K562 (cell line): ENCODE data around the gene IGF2R. TPM values are rescaled to one million over a fixed set of nuclear protein-coding genes. Genes with fewer than 3 reads are reported as not detected.

Experiments
- BRF2 ChIP-seq: IDR thresholded peaks from 3 replicates; pipeline ENCODE4 v1.6.1; 2011; ENCODE audit warnings: borderline replicate concordance, mild to moderate bottlenecking; ENCODE audit not compliant: insufficient read length, insufficient read depth
- CBFA2T3 ChIP-seq: fragments of 450-650 bp; IDR thresholded peaks from 2 replicates; pipeline ENCODE4 v1.6.1; 2017
- CSDE1 ChIP-seq, 2 experiments: fragments of 450-650 bp; IDR thresholded peaks; 2 replicates each; pipeline ENCODE4 v1.6.1; 2016; ENCODE audit warnings: mild to moderate bottlenecking in 1 of 2
- FUS ChIP-seq: fragments of 200-400 bp; formaldehyde crosslinking; optimal IDR thresholded peaks from 2 replicates; pipeline ENCODE3; 2017; ENCODE audit warnings: low read depth, low read length
- GMEB1 ChIP-seq: fragments of 250-450 bp; sonication (Bioruptor Pico); IDR thresholded peaks from 2 replicates; pipeline ENCODE4 v1.4.0; 2020; ENCODE audit warnings: mild to moderate bottlenecking
- HNRNPH1 ChIP-seq: fragments of 200-400 bp; formaldehyde crosslinking; optimal IDR thresholded peaks from 2 replicates; pipeline ENCODE3; 2017; ENCODE audit warnings: low read depth, mild to moderate bottlenecking, low read length, moderate library complexity
- MCM5 ChIP-seq: fragments of 450-650 bp; IDR thresholded peaks from 2 replicates; pipeline ENCODE4 v1.6.1; 2016; ENCODE audit warnings: low read depth
- MCM7 ChIP-seq, 2 experiments: fragments of 450-650 bp; IDR thresholded peaks; 2 replicates each; pipeline ENCODE4 v1.6.1; 2016 to 2018
- MYBL2 ChIP-seq, 2 experiments: fragments of 450-650 bp in 1 of 2; sonication (generic) in 1 of 2; formaldehyde crosslinking in 1 of 2; IDR thresholded peaks; 2 replicates each; pipeline versions ENCODE4 v1.6.1 to v1.8.1; 2017 to 2022; ENCODE audit warnings: borderline replicate concordance in 1 of 2, inconsistent platforms in 1 of 2, low read depth in 1 of 2, mild to moderate bottlenecking in 1 of 2, missing genetic modification reagents in 1 of 2, moderate library complexity in 1 of 2
- NELFE ChIP-seq: IDR thresholded peaks from 2 replicates; pipeline ENCODE4 v1.6.1; 2011; ENCODE audit warnings: mild to moderate bottlenecking; ENCODE audit not compliant: insufficient read depth, insufficient read length
- PHF21A ChIP-seq: fragments of 450-650 bp; IDR thresholded peaks from 2 replicates; pipeline ENCODE4 v1.6.1; 2017; ENCODE audit warnings: low read depth, borderline replicate concordance
- TCF7 ChIP-seq: sonication (generic); IDR thresholded peaks from 2 replicates; pipeline ENCODE4 v1.6.1; 2016; ENCODE audit warnings: antibody characterized with exemption, borderline replicate concordance
- YBX1 ChIP-seq: fragments of 450-650 bp; IDR thresholded peaks from 2 replicates; pipeline ENCODE4 v1.7.1; 2016; ENCODE audit warnings: mild to moderate bottlenecking
- ZNF551 ChIP-seq: fragments of 250-450 bp; sonication (Bioruptor Pico); IDR thresholded peaks from 2 replicates; pipeline ENCODE4 v1.5.0; 2021; ENCODE audit warnings: mild to moderate bottlenecking, moderate library complexity
- ZNF778 ChIP-seq: fragments of 450-650 bp; formaldehyde crosslinking; IDR thresholded peaks from 2 replicates; pipeline ENCODE4 v1.4.0; 2020; ENCODE audit warnings: mild to moderate bottlenecking, moderate library complexity
- polyA plus RNA-seq, 8 experiments: library from polyadenylated mRNA; depleted of rRNA in 4 of 8; stranded (reverse) in 5 of 8; unstranded in 3 of 8; fragments of >200 nt; fragmentation: Nextera tagmentation in 2 of 8; fragmentation: Illumina TruSeq in 1 of 8; extraction: Ambion mirVana in 2 of 8; extraction: Trizol in 1 of 8; gene quantifications; 2 replicates each; pipeline versions ENCODE4 v1.2.1 to v1.2.3, GENCODE V29; 2011 to 2014; ENCODE audit warnings: inconsistent platforms in 1 of 8, missing spikeins in 1 of 8
- total RNA-seq, 7 experiments: library from RNA; depleted of rRNA in 6 of 7; stranded (reverse); fragments of >200 nt in 6 of 7; fragmentation: Illumina TruSeq in 2 of 7; extraction: Trizol in 2 of 7; gene quantifications; 2 replicates each; pipeline versions ENCODE4 v1.2.1 to v1.2.3, GENCODE V29; 2011 to 2021; ENCODE audit warnings: low replicate concordance in 1 of 7
- TF ChIP-seq, protein P1 (sequence below): sonication (generic); formaldehyde crosslinking; IDR thresholded peaks from 2 replicates; pipeline ENCODE4 v1.8.0; 2022; ENCODE audit warnings: mild to moderate bottlenecking, missing genetic modification reagents
- TF ChIP-seq, protein P2 (sequence below), 3 experiments: IDR thresholded peaks in 2 of 3; conservative IDR thresholded peaks in 1 of 3; 2 replicates each; pipeline ENCODE4 v1.5.1; 2011 to 2012; ENCODE audit warnings: low read length in 3 of 3, mild to moderate bottlenecking in 3 of 3, control low read depth in 2 of 3, improper control_type of control experiment in 1 of 3, inconsistent platforms in 1 of 3, low read depth in 1 of 3, mixed read lengths in 1 of 3, moderate library complexity in 1 of 3; ENCODE audit not compliant: insufficient read depth in 2 of 3

Gene IGF2R
- total and polyA plus RNA-seq, 9 of the 15 experiments (the other 6 are each of a cell fraction or from before 2014, with no cell fraction given) = 3.5 to 92.3 (median 34.5) TPM

DNA sequence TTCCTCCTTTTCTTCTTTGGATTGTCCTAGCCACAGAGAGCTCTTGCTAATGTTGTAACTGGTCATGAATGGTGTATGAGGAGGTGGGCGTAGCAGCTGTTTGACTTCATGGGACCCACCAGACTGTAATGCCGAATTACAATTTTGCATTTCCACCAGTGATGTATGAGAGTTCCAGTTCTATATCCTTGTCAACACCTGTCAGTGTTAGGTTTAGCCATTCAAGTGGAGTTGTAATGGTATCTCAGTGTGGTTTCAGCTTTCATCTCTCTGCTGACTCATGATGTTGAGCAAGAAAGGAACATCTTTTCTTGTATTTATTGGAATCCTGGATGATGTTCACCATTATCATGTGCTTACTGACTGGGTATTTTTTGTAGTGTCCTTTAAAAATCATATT is 5.1 kb downstream of the IGF2R start (continued):
- TF ChIP-seq BRF2 = no peak
- no peak for TF ChIP-seq ZNF551 (CRISPR knock-in tag)
- TF ChIP-seq NELFE = no peak
- TF ChIP-seq, protein P1, sequence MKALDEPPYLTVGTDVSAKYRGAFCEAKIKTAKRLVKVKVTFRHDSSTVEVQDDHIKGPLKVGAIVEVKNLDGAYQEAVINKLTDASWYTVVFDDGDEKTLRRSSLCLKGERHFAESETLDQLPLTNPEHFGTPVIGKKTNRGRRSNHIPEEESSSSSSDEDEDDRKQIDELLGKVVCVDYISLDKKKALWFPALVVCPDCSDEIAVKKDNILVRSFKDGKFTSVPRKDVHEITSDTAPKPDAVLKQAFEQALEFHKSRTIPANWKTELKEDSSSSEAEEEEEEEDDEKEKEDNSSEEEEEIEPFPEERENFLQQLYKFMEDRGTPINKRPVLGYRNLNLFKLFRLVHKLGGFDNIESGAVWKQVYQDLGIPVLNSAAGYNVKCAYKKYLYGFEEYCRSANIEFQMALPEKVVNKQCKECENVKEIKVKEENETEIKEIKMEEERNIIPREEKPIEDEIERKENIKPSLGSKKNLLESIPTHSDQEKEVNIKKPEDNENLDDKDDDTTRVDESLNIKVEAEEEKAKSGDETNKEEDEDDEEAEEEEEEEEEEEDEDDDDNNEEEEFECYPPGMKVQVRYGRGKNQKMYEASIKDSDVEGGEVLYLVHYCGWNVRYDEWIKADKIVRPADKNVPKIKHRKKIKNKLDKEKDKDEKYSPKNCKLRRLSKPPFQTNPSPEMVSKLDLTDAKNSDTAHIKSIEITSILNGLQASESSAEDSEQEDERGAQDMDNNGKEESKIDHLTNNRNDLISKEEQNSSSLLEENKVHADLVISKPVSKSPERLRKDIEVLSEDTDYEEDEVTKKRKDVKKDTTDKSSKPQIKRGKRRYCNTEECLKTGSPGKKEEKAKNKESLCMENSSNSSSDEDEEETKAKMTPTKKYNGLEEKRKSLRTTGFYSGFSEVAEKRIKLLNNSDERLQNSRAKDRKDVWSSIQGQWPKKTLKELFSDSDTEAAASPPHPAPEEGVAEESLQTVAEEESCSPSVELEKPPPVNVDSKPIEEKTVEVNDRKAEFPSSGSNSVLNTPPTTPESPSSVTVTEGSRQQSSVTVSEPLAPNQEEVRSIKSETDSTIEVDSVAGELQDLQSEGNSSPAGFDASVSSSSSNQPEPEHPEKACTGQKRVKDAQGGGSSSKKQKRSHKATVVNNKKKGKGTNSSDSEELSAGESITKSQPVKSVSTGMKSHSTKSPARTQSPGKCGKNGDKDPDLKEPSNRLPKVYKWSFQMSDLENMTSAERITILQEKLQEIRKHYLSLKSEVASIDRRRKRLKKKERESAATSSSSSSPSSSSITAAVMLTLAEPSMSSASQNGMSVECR (CRISPR knock-in tag) = no peak
- TF ChIP-seq PHF21A = no peak
- TF ChIP-seq MYBL2 (IDR thresholded peaks at IDR 0.05; ENCODE audit: low read depth) = no peak
- TF ChIP-seq MYBL2 (CRISPR knock-in tag; IDR thresholded peaks at IDR 0.05; ENCODE audit: borderline replicate concordance) = no peak
- no peak for TF ChIP-seq MCM5
- TF ChIP-seq HNRNPH1 = no peak
- TF ChIP-seq CBFA2T3 = peak; percentile 78
- no peak for TF ChIP-seq CSDE1 (IDR thresholded peaks at IDR 0.05)
- TF ChIP-seq GMEB1 (CRISPR knock-in tag) = 0 out of 2 replicates have a peak, but pooled peaks have one; percentile 25
- no peak for TF ChIP-seq YBX1
- TF ChIP-seq ZNF778 (CRISPR knock-in tag) = no peak
- peak; percentile 83; the same call in 1 of the 2 replicates for TF ChIP-seq TCF7
- TF ChIP-seq FUS = no peak
- no peak for TF ChIP-seq MCM7 (IDR thresholded peaks at IDR 0.05)
- TF ChIP-seq, protein P2, sequence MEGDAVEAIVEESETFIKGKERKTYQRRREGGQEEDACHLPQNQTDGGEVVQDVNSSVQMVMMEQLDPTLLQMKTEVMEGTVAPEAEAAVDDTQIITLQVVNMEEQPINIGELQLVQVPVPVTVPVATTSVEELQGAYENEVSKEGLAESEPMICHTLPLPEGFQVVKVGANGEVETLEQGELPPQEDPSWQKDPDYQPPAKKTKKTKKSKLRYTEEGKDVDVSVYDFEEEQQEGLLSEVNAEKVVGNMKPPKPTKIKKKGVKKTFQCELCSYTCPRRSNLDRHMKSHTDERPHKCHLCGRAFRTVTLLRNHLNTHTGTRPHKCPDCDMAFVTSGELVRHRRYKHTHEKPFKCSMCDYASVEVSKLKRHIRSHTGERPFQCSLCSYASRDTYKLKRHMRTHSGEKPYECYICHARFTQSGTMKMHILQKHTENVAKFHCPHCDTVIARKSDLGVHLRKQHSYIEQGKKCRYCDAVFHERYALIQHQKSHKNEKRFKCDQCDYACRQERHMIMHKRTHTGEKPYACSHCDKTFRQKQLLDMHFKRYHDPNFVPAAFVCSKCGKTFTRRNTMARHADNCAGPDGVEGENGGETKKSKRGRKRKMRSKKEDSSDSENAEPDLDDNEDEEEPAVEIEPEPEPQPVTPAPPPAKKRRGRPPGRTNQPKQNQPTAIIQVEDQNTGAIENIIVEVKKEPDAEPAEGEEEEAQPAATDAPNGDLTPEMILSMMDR (IDR thresholded peaks at IDR 0.05 in 2 of 3, conservative IDR thresholded peaks at IDR 0.05 in 1 of 3; ENCODE audit: insufficient read depth in 2 of 3, low read depth in 1 of 3, low read length in 3 of 3) = no peak
